ENCODE data around the gene CTSL.

Gene CTSL

DNA sequence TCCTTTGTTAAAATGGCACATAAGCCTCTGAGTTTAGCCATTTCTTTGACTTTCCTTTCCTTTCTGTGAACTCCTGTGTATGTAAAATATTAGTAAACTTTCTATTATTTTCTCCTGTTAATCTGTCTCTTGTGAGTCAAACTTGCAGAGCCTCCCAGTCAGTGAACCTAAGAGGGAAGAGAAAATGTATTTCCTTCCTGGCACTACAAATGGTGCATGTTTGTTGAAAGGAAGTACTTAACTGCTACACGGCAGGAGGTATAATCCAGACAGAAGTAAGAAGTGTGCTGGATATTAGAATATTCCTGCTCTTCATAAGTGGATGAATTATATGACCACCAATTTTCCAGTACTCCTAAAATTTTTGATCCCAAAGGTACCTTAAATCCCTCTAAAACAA is 23.0 kb downstream of the CTSL start:
- Histone ChIP-seq H3K27ac (no peak overlapping the region), H2AFZ (ENCODE audit: low read depth) (no peak overlapping the region), H3K79me2 (ENCODE audit: insufficient read depth, low read depth) (no peaks in the 10 kb centered on the region), H3K27me3 (ENCODE audit: insufficient read depth, low read depth) (no peaks in the 10 kb centered on the region), H3K9ac (no peak overlapping the region), H4K20me1 (ENCODE audit: insufficient read depth) (no peaks in the 10 kb centered on the region), H3K4me2 (no peak overlapping the region), H3K4me3 (IDR thresholded peaks at IDR 0.05; ENCODE audit: insufficient read depth, low read depth, low read length) (no peak overlapping the region), H3K4me1 (ENCODE audit: low read depth, poor library complexity, severe bottlenecking) (no peaks in the 10 kb centered on the region), H3K36me3 (ENCODE audit: insufficient read depth) (no peaks in the 10 kb centered on the region)
- TF ChIP-seq, protein P1, sequence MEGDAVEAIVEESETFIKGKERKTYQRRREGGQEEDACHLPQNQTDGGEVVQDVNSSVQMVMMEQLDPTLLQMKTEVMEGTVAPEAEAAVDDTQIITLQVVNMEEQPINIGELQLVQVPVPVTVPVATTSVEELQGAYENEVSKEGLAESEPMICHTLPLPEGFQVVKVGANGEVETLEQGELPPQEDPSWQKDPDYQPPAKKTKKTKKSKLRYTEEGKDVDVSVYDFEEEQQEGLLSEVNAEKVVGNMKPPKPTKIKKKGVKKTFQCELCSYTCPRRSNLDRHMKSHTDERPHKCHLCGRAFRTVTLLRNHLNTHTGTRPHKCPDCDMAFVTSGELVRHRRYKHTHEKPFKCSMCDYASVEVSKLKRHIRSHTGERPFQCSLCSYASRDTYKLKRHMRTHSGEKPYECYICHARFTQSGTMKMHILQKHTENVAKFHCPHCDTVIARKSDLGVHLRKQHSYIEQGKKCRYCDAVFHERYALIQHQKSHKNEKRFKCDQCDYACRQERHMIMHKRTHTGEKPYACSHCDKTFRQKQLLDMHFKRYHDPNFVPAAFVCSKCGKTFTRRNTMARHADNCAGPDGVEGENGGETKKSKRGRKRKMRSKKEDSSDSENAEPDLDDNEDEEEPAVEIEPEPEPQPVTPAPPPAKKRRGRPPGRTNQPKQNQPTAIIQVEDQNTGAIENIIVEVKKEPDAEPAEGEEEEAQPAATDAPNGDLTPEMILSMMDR (conservative IDR thresholded peaks at IDR 0.05; ENCODE audit: low read depth, low read length): no peak

DNA sequence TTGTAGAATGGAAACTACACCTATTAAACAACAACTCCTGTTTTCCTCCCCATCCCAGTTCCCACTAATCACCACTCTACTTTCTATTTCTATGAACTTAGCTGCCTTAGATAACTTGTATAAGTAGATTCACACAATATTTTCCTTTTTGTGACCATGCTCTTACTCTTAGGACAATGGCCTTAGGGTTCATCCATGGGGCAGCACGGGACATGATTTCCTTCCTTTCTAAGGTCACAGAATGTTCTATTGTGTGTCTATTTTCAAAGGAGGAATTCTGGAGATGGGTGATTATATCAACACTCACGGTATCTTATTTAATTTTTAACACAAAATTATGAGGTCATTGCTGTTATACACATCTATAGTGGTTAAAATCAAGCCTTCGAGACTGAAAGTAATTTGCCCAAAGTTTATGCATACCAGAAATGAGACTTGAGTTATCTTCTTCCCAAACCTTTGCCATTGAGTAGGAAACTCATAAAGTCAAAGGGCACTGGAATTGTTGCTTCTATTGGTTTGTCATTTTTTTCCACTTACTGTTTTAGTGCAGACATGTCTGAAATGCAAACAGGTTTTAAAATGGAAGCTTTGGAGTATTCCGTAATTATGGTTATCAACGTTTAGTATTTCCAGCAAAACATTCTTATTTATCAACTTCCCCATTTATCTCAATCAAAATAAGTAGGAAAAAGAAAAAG is 23.6 kb downstream of the CTSL start:
- Histone ChIP-seq H3K27me3 (ENCODE audit: insufficient read depth, low read depth) (no peaks in the 10 kb centered on the region), H3K27ac (no peak overlapping the region), H3K4me2 (no peak overlapping the region), H4K20me1 (ENCODE audit: insufficient read depth) (no peaks in the 10 kb centered on the region), H3K4me1 (ENCODE audit: low read depth, poor library complexity, severe bottlenecking) (no peaks in the 10 kb centered on the region), H3K4me3 (IDR thresholded peaks at IDR 0.05; ENCODE audit: insufficient read depth, low read depth, low read length) (no peak overlapping the region), H2AFZ (ENCODE audit: low read depth) (no peak overlapping the region), H3K9ac (no peak overlapping the region), H3K36me3 (ENCODE audit: insufficient read depth) (no peaks in the 10 kb centered on the region), H3K79me2 (ENCODE audit: insufficient read depth, low read depth) (no peaks in the 10 kb centered on the region)
- TF ChIP-seq, protein P1 (conservative IDR thresholded peaks at IDR 0.05; ENCODE audit: low read depth, low read length): no peak

DNA sequence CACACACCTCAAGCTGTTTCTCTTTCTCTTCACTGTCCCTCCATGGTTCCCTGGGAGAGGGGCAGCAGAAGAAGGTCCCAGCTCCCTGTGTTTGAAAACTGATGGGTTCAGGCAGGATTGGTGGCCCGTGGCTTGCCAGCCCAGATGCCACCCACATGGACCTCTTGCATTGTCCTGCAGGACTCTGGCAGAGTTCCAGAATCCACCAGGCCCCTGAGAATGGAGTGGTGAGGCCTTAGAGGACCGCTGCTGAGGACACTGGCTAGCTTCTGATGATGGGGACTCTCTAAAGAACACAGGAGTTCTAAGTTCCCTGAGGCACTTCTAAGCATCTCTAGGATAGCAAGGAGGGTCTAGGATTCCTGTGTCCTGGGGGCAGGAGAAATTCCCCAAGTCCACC is 24.8 kb downstream of the CTSL start:
- H3K36me3 ChIP-seq (ENCODE audit: insufficient read depth): no peaks in the 10 kb centered on the region
- TF ChIP-seq, protein P1 (conservative IDR thresholded peaks at IDR 0.05; ENCODE audit: low read depth, low read length): no peak
- no peak overlapping the region for H2AFZ ChIP-seq (ENCODE audit: low read depth)
- no peaks in the 10 kb centered on the region for H3K79me2 ChIP-seq (ENCODE audit: insufficient read depth, low read depth)
- no peaks in the 10 kb centered on the region for H3K27me3 ChIP-seq (ENCODE audit: insufficient read depth, low read depth)
- no peak overlapping the region for H3K4me3 ChIP-seq (IDR thresholded peaks at IDR 0.05; ENCODE audit: insufficient read depth, low read depth, low read length)
- no peak overlapping the region for H3K27ac ChIP-seq
- no peaks in the 10 kb centered on the region for H3K4me1 ChIP-seq (ENCODE audit: low read depth, poor library complexity, severe bottlenecking)
- no peak overlapping the region for H3K4me2 ChIP-seq
- no peak overlapping the region for H3K9ac ChIP-seq
- H4K20me1 ChIP-seq (ENCODE audit: insufficient read depth): no peaks in the 10 kb centered on the region

DNA sequence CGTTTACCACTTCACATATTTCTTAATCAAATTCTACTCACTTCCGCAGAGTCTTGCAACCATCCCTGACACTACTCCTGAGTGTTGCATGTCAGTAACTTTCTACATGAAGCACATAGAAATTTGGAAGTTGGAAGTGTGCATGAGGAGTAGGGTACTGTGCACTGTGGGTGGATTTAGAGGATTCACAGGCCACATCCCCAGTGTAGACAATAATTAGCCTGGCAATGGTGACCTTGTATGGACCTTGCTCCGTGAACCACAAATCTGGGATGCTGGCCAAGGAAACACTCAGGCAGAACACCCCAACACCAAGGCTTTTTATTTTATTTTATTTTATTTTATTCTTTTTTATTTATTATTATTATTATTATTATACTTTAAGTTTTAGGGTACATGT is 25.5 kb downstream of the CTSL start:
- TF ChIP-seq, protein P1 (conservative IDR thresholded peaks at IDR 0.05; ENCODE audit: low read depth, low read length): no peak
- Histone ChIP-seq H3K4me3 (IDR thresholded peaks at IDR 0.05; ENCODE audit: insufficient read depth, low read depth, low read length) (no peak overlapping the region), H3K36me3 (ENCODE audit: insufficient read depth) (no peaks in the 10 kb centered on the region), H3K4me2 (no peak overlapping the region), H2AFZ (ENCODE audit: low read depth) (no peak overlapping the region), H3K27me3 (ENCODE audit: insufficient read depth, low read depth) (no peaks in the 10 kb centered on the region), H3K79me2 (ENCODE audit: insufficient read depth, low read depth) (no peaks in the 10 kb centered on the region), H3K4me1 (ENCODE audit: low read depth, poor library complexity, severe bottlenecking) (no peaks in the 10 kb centered on the region), H3K9ac (no peak overlapping the region), H3K27ac (no peak overlapping the region), H4K20me1 (ENCODE audit: insufficient read depth) (no peaks in the 10 kb centered on the region)

All from KMS-11 (cell line).